GM19328 (cell line): ENCODE data around the gene ZNF750.

Source experiments
- ATAC-seq: cut with Tn5 transposase; IDR thresholded peaks from one replicate; pipeline ENCODE4 v1.9.1; 2021; ENCODE audit warnings: mild to moderate bottlenecking, moderate library complexity; ENCODE audit not compliant: unreplicated experiment

The ZNF750 gene

GRCh38 chr17:82839617-82840292, at the start of gene ZNF750:
Gene ZNF750 (minus strand): TSS chr17:82840022. CDS start chr17:82832454, 7,568 bp downstream.
- ATAC-seq = no peak

- ATAC-seq = no peak
Measured at GRCh38 chr17:82888583-82889495, 49.0 kb upstream of the ZNF750 start.

- ATAC-seq = no peak
Measured at GRCh38 chr17:82887255-82888164, 47.7 kb upstream of the ZNF750 start.

- ATAC-seq = no peak
Measured at GRCh38 chr17:82884970-82885353, 45.1 kb upstream of the ZNF750 start.

GRCh38 chr17:82884341-82884969, 44.6 kb upstream of the ZNF750 start:
- ATAC-seq = no peak

- no peak for ATAC-seq
Measured at GRCh38 chr17:82883419-82884031, 43.7 kb upstream of the ZNF750 start.

- ATAC-seq = no peak
Measured at GRCh38 chr17:82882715-82883418, 43.0 kb upstream of the ZNF750 start.

GRCh38 chr17:82881900-82882714, 42.3 kb upstream of the ZNF750 start:
- no peak for ATAC-seq

GRCh38 chr17:82881324-82881823, 41.6 kb upstream of the ZNF750 start:
- ATAC-seq = no peak

GRCh38 chr17:82880620-82881323, 41.0 kb upstream of the ZNF750 start:
- no peak for ATAC-seq

- ATAC-seq = no peak
Measured at GRCh38 chr17:82879241-82879640, 39.4 kb upstream of the ZNF750 start.

- no peak for ATAC-seq
Measured at GRCh38 chr17:82878527-82878926, 38.7 kb upstream of the ZNF750 start.

- no peak for ATAC-seq
Measured at GRCh38 chr17:82876602-82877379, 37.0 kb upstream of the ZNF750 start.

- no peak for ATAC-seq
Measured at GRCh38 chr17:82876149-82876548, 36.3 kb upstream of the ZNF750 start.

- no peak for ATAC-seq
Measured at GRCh38 chr17:82875407-82875856, 35.6 kb upstream of the ZNF750 start.

- no peak for ATAC-seq
Measured at GRCh38 chr17:82874011-82874835, 34.4 kb upstream of the ZNF750 start.
